GM23248 (cell line): ENCODE data around the gene LIN7A.

Experiments used
- EZH2 ChIP-seq: fragments of 200-600 bp; sonication (generic); IDR thresholded peaks from 2 replicates; pipeline ENCODE4 v1.6.1; 2018; ENCODE audit warnings: antibody characterized with exemption, mild to moderate bottlenecking; ENCODE audit not compliant: insufficient read depth, poor library complexity, severe bottlenecking
- EZH2phosphoT487 ChIP-seq: fragments of 200-600 bp; sonication (generic); IDR thresholded peaks from 2 replicates; pipeline ENCODE4 v1.6.1; 2018; ENCODE audit warnings: antibody characterized with exemption, moderate library complexity, mild to moderate bottlenecking, low read depth; ENCODE audit not compliant: insufficient read depth

DNA sequence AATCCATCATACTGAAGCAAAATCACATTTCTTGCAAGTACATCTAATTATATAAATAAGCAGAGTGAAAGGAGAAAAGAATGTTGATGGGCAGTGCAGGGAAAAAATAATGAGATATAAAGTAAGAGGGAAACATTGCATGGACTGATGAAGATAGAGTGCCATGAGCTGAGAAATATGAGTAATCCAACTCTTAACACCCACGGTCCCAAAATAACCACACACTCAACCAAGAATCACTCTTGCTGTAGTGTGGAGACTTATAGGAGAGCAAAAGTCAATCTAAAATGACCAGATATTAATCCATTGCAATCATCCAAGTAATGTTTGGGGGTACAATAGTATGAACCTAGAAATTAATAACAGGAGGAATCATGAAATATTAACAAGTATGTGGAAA lies 180.9 kb downstream of the LIN7A start:
- TF ChIP-seq EZH2phosphoT487: no peak
- no peak for TF ChIP-seq EZH2
